ENCODE measurements around the gene ANKLE2.

DNA sequence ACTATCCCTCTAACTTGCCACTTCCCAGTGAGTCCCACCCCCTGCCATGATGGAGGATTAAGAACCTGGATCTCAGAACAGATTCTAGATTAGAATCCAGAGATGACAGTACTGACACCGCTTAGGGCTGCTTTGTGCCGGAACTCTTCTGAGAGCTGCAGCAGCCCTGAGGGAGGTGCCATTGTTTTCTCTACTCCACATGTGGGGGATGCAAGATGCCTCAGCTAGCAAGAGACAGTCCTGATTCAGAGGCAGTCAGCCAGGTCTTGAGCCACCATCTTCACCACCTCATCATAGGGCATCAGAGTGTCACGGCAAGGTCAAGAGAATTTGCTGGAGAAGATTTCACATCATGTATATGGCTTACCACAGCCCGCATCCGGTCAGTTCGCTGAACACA, 54.4 kb downstream of the ANKLE2 start:
- TF ChIP-seq MXI1 (conservative IDR thresholded peaks at IDR 0.05; ENCODE audit: poor library complexity, severe bottlenecking) (no peak), POLR2AphosphoS5 (IDR thresholded peaks at IDR 0.05) (no peak)

Measured in neural cell (in vitro differentiated cells).